ENCODE data around the gene PHETA1. TPM values are rescaled to one million over a fixed set of nuclear protein-coding genes. Genes with fewer than 3 reads are reported as not detected.

PHETA1 gene
- total RNA-seq, 2 experiments from 2014 or later: 2.9 to 3.8 TPM

Other genes starting within 250 kb of the PHETA1 start
- 10 to 100 TPM; 40.7 to 44.5 TPM for gene SH2B3, start 36.8 kb upstream of the PHETA1 start, total RNA-seq
- gene ATXN2, start 230.2 kb upstream of the PHETA1 start, total RNA-seq: 10 to 100 TPM; 37.2 to 42.3 TPM